ENCODE results near the gene MAMSTR.

DNA sequence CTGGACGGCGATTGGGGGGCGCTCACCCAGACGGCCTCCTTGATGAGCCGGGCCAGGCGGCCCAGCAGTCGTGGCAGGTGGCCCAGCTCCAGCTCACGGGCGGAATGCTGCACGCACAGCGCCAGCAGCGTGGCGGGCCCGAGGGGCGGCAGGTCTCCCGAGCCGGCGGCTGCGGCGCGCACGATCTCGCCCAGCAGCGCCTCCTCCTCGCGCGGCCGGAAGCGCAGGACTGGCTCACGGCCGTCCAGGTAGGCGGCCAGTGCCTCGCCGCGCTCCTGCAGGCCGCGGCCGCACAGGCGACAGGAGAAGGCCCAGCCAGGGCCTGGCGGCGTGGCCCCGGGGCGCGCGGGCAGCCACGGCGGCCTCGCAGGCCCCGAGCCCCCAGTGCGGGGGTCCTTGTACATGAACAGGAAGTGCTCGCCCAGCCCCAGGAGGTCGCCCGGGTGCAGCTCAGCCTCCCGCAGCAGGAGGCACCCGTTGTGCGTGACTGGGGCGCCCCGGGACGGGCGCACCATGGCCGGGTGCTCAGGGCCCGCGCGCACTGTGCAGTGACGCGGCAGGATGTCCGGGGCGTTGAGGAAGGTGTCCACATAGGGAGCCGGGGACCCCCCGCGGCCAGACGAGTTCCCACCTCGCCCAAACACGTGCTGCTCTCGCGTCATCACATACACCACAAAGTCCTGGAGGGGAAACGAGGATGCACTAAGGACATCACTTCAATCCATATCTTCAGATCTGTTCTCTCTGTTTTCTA lies 9.6 kb upstream of the MAMSTR start:
- no peak for TF ChIP-seq POLR2A (IDR thresholded peaks at IDR 0.05)
- TF ChIP-seq, protein P1, sequence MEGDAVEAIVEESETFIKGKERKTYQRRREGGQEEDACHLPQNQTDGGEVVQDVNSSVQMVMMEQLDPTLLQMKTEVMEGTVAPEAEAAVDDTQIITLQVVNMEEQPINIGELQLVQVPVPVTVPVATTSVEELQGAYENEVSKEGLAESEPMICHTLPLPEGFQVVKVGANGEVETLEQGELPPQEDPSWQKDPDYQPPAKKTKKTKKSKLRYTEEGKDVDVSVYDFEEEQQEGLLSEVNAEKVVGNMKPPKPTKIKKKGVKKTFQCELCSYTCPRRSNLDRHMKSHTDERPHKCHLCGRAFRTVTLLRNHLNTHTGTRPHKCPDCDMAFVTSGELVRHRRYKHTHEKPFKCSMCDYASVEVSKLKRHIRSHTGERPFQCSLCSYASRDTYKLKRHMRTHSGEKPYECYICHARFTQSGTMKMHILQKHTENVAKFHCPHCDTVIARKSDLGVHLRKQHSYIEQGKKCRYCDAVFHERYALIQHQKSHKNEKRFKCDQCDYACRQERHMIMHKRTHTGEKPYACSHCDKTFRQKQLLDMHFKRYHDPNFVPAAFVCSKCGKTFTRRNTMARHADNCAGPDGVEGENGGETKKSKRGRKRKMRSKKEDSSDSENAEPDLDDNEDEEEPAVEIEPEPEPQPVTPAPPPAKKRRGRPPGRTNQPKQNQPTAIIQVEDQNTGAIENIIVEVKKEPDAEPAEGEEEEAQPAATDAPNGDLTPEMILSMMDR (IDR thresholded peaks at IDR 0.05 in 4 of 5, conservative IDR thresholded peaks at IDR 0.05 in 1 of 5) = no peak

Measured in gastrocnemius medialis (tissue), 4 donors.